Naive thymus-derived CD4-positive, alpha-beta T cell (primary cell): Measurements from ENCODE around the gene UBR3. TPM values are rescaled to one million over a fixed set of nuclear protein-coding genes. Genes with fewer than 3 reads are reported as not detected.
A peak's percentile ranks its signal among the peaks of the same experiment; 100 is the strongest.

Experiments used
- ATAC-seq: fragments of 150-1000 bp; cut with Tn5 transposase; 2 replicates; pipeline ENCODE4 v1.10.0; 2021; ENCODE audit warnings: mild to moderate bottlenecking, moderate library complexity
- CTCF ChIA-PET: fragments of 350-600 bp; sonication (Branson Sonifier 250); formaldehyde crosslinking; loops from one replicate; lab custom pipeline; 2021; ENCODE audit warnings: antibody characterized with exemption; lab: Charles Lee
- POLR2A ChIA-PET: fragments of 350-600 bp; sonication (Branson Sonifier 250); formaldehyde crosslinking; loops from one replicate; lab custom pipeline; 2021; ENCODE audit warnings: antibody characterized with exemption, inconsistent platforms; lab: Charles Lee
- DNase-seq, 9 donors: peaks; one replicate each; pipeline versions ENCODE4 v3.0.0 to v3.0.0-alpha.2; 2020 to 2022; ENCODE audit warnings: mixed read lengths in 1 of 9
- H3K27ac ChIP-seq: one replicate; pipeline ENCODE4 v1.7.0; 2013; ENCODE audit warnings: mild to moderate bottlenecking, low read depth, low read length, moderate library complexity
- H3K27me3 ChIP-seq, 2 donors: one replicate each; pipeline ENCODE4 v1.7.0; 2013; ENCODE audit warnings: low read length in 2 of 2, mild to moderate bottlenecking in 2 of 2, moderate library complexity in 2 of 2; ENCODE audit not compliant: control insufficient read depth in 2 of 2, insufficient read depth in 2 of 2
- H3K36me3 ChIP-seq, 3 experiments: 1 replicate in 2 of 3; 2 replicates in 1 of 3; pipeline ENCODE4 v1.7.0; 2013; ENCODE audit warnings: low read length in 3 of 3, mild to moderate bottlenecking in 3 of 3, moderate library complexity in 1 of 3; ENCODE audit not compliant: insufficient read depth in 3 of 3, control insufficient read depth in 2 of 3
- H3K4me1 ChIP-seq, 2 donors: one replicate each; pipeline ENCODE4 v1.7.0; 2013; ENCODE audit warnings: low read length in 2 of 2, mild to moderate bottlenecking in 2 of 2, moderate library complexity in 1 of 2; ENCODE audit not compliant: control insufficient read depth in 2 of 2, insufficient read depth in 2 of 2
- H3K4me3 ChIP-seq: 2 replicates; pipeline ENCODE4 v1.7.0; 2013; ENCODE audit warnings: mild to moderate bottlenecking, low read length
- H3K9me3 ChIP-seq, 3 experiments: 1 replicate in 2 of 3; 2 replicates in 1 of 3; pipeline ENCODE4 v1.7.0; 2013; ENCODE audit warnings: low read length in 3 of 3; ENCODE audit not compliant: control insufficient read depth in 2 of 3
- H3K27ac Mint-ChIP-seq, 9 donors: one replicate each; pipeline ENCODE4 v1.8.0; 2020 to 2022; ENCODE audit warnings: mixed read lengths in 9 of 9, mild to moderate bottlenecking in 8 of 9, moderate library complexity in 5 of 9, inconsistent platforms in 2 of 9
- H3K27me3 Mint-ChIP-seq, 5 donors: one replicate each; pipeline ENCODE4 v1.8.0; 2021 to 2022; ENCODE audit warnings: mixed read lengths in 5 of 5, mild to moderate bottlenecking in 1 of 5
- H3K36me3 Mint-ChIP-seq, 5 donors: one replicate each; pipeline ENCODE4 v1.8.0; 2020 to 2022; ENCODE audit warnings: mixed read lengths in 5 of 5, mild to moderate bottlenecking in 3 of 5, inconsistent platforms in 1 of 5
- H3K4me1 Mint-ChIP-seq, 7 donors: one replicate each; pipeline ENCODE4 v1.8.0; 2020 to 2022; ENCODE audit warnings: mixed read lengths in 7 of 7, mild to moderate bottlenecking in 3 of 7, inconsistent platforms in 1 of 7
- H3K4me3 Mint-ChIP-seq, 10 donors: one replicate each; pipeline ENCODE4 v1.8.0; 2020 to 2022; ENCODE audit warnings: mild to moderate bottlenecking in 10 of 10, mixed read lengths in 10 of 10, moderate library complexity in 6 of 10, inconsistent platforms in 2 of 10
- H3K9me3 Mint-ChIP-seq, 11 donors: one replicate each; pipeline ENCODE4 v1.8.0; 2020 to 2022; ENCODE audit warnings: mixed read lengths in 11 of 11, mild to moderate bottlenecking in 4 of 11, inconsistent platforms in 1 of 11, moderate library complexity in 1 of 11
- intact Hi-C, 2 donors: fragments of 100-400 bp; cut with micrococcal nuclease; formaldehyde crosslinking; loops; one replicate each; pipeline ENCODE4 v1.15.1; 2023
- polyA plus RNA-seq, 2 donors: library from polyadenylated mRNA; unstranded; fragments of 300-500 nt; fragmentation: Illumina TruSeq; gene quantifications; one replicate each; pipeline ENCODE4 v1.2.3, GENCODE V29; 2021
- total RNA-seq, 6 experiments: library from RNA in 5 of 6; stranded (reverse) in 5 of 6; gene quantifications; 1 replicate in 5 of 6; 2 replicates in 1 of 6; pipeline ENCODE4 v1.2.3 and lab custom pipeline; 2021 to 2026

UBR3 gene
- total and polyA plus RNA-seq, 7 experiments from 2014 or later, result 7.7 to 48.2 (median 39.0) TPM

- peaks cover 0 to 29% (median 9%) of the 10 kb centered on the region in 5 donors for H3K36me3 Mint-ChIP-seq
- no peaks in the 10 kb centered on the region for H3K4me1 ChIP-seq
- H3K27me3 ChIP-seq, result no peaks in the 10 kb centered on the region
- H3K27ac Mint-ChIP-seq, result peak overlapping the region in 1 of 9 donors; percentile 51
- H3K27me3 Mint-ChIP-seq, result no peaks in the 10 kb centered on the region
- DNase-seq (no peak), ATAC-seq (no peak)
- no peak overlapping the region for H3K4me3 Mint-ChIP-seq
- H3K4me3 ChIP-seq, result no peak overlapping the region
- POLR2A ChIA-PET, result no interaction called here
- no peak overlapping the region for H3K27ac ChIP-seq
- intact Hi-C loops, result no loop called here
- peaks cover 0 to 4% (median 0%) of the 10 kb centered on the region in 7 donors for H3K4me1 Mint-ChIP-seq
- H3K36me3 ChIP-seq, result peaks cover 0 to 9% (median 0%) of the 10 kb centered on the region in 3 experiments
- CTCF ChIA-PET, result interaction anchor here (0.6 kb wide), 1 partner anchor 192 kb away, joined by 3 read pairs; no protein-coding TSS in a partner anchor
- H3K9me3 ChIP-seq, result no peaks in the 10 kb centered on the region
- no peaks in the 10 kb centered on the region for H3K9me3 Mint-ChIP-seq
Measured at GRCh38 chr2:170012773-170013172, 185.5 kb downstream of the UBR3 start.

DNA sequence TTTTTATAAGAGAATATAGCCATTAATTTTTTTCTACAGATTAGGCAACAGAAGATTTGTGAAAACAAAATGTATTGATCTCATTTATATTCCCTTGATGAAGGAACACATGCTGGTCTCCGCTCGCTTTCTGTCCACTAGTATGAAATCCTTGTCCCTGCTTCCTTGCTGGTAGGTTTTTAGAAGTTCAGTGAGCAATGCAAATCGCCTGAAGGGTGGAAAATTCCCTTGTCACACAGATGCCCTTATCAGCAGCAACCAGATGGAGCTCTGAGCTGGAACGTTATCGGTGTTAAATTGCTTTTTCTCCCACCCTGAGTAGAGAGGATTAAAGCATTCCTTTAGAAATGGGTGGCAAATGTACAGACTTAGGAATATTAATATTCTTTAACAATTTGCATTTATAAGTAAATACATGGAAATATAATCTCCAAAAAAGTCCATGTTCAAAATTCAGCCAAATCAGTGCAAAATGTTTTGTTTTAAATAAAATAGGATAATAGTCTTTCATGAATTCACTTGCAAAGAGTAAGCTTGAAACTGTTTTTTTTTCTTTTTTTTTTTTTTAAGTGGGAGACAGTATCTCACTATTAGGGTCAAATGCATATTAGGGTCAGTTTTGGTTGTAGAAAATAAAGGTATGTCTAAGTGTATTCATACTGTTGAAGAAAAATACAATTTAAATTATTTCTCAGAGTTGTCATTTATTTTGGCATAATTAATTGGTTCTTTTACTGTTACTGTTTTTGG is 186.7 kb downstream of the UBR3 start:
- Mint-ChIP-seq H3K9me3 (no peaks in the 10 kb centered on the region), H3K4me1 (peaks cover 0 to 4% (median 0%) of the 10 kb centered on the region in 7 donors), H3K4me3 (no peak overlapping the region), H3K27ac (no peak overlapping the region), H3K27me3 (no peaks in the 10 kb centered on the region), H3K36me3 (peaks cover 0 to 33% (median 14%) of the 10 kb centered on the region in 5 donors)
- ChIA-PET POLR2A (no interaction called here), CTCF (no interaction called here)
- no peaks in the 10 kb centered on the region for H3K4me1 ChIP-seq
- ATAC-seq (no peak), DNase-seq (no peak)
- H3K27ac ChIP-seq, result no peak overlapping the region
- intact Hi-C loops, result no loop called here
- H3K36me3 ChIP-seq, result peaks cover 0 to 9% (median 0%) of the 10 kb centered on the region in 3 experiments
- no peaks in the 10 kb centered on the region for H3K9me3 ChIP-seq
- H3K4me3 ChIP-seq, result no peak overlapping the region
- H3K27me3 ChIP-seq, result no peaks in the 10 kb centered on the region

DNA sequence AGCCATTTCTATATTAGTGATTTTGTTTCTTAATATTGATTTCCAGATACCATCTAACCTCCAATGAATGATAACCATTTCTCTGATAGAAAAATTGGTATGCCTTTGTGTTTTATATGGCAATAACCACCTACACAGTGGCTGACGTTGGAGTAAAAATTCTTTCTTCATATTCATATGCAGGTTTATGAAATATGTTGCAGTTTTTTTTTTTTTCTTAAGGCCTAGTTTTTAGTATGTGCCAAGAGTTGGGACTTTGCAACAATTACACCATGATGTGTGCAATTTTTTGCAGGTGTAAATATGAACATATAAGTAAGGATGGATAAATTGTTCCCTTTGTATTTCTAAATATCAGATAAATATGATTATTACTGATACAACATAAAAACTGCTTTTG is 187.5 kb downstream of the UBR3 start:
- Histone ChIP-seq H3K27ac (no peak overlapping the region), H3K4me3 (no peak overlapping the region), H3K9me3 (no peaks in the 10 kb centered on the region), H3K27me3 (no peaks in the 10 kb centered on the region), H3K36me3 (peaks cover 0 to 9% (median 0%) of the 10 kb centered on the region in 3 experiments), H3K4me1 (no peaks in the 10 kb centered on the region)
- H3K9me3 Mint-ChIP-seq, result no peaks in the 10 kb centered on the region
- H3K36me3 Mint-ChIP-seq, result peaks cover 0 to 29% (median 14%) of the 10 kb centered on the region in 5 donors
- CTCF ChIA-PET, result no interaction called here
- intact Hi-C loops, result no loop called here
- no peaks in the 10 kb centered on the region for H3K27me3 Mint-ChIP-seq
- no peak for DNase-seq
- no peaks in the 10 kb centered on the region for H3K4me1 Mint-ChIP-seq
- H3K27ac Mint-ChIP-seq, result no peak overlapping the region
- no peak for ATAC-seq
- POLR2A ChIA-PET, result no interaction called here
- H3K4me3 Mint-ChIP-seq, result no peak overlapping the region

- Mint-ChIP-seq H3K27me3 (no peaks in the 10 kb centered on the region), H3K4me1 (no peaks in the 10 kb centered on the region), H3K4me3 (no peak overlapping the region), H3K36me3 (peaks cover 0 to 43% (median 18%) of the 10 kb centered on the region in 5 donors), H3K9me3 (no peaks in the 10 kb centered on the region), H3K27ac (no peak overlapping the region)
- Histone ChIP-seq H3K36me3 (peaks cover 0 to 3% (median 0%) of the 10 kb centered on the region in 3 experiments), H3K4me3 (no peak overlapping the region), H3K4me1 (no peaks in the 10 kb centered on the region), H3K9me3 (no peaks in the 10 kb centered on the region), H3K27me3 (no peaks in the 10 kb centered on the region), H3K27ac (no peak overlapping the region)
- CTCF ChIA-PET, result no interaction called here
- DNase-seq (no peak), ATAC-seq (no peak)
- intact Hi-C loops, result no loop called here
- POLR2A ChIA-PET, result no interaction called here
Measured at GRCh38 chr2:170017860-170018532, 190.7 kb downstream of the UBR3 start.

GRCh38 chr2:170019060-170019805 is 192.0 kb downstream of the UBR3 start:
- ATAC-seq (no peak), DNase-seq (no peak)
- H3K4me1 ChIP-seq, result no peaks in the 10 kb centered on the region
- H3K27me3 ChIP-seq, result no peaks in the 10 kb centered on the region
- no peak overlapping the region for H3K4me3 ChIP-seq
- intact Hi-C loops, result no loop called here
- ChIA-PET CTCF (no interaction called here), POLR2A (no interaction called here)
- H3K4me1 Mint-ChIP-seq, result no peaks in the 10 kb centered on the region
- no peak overlapping the region for H3K27ac ChIP-seq
- H3K9me3 ChIP-seq, result no peaks in the 10 kb centered on the region
- no peaks in the 10 kb centered on the region for H3K36me3 ChIP-seq
- no peaks in the 10 kb centered on the region for H3K27me3 Mint-ChIP-seq
- H3K4me3 Mint-ChIP-seq, result no peak overlapping the region
- H3K27ac Mint-ChIP-seq, result no peak overlapping the region
- peaks cover 0 to 45% (median 16%) of the 10 kb centered on the region in 5 donors for H3K36me3 Mint-ChIP-seq
- H3K9me3 Mint-ChIP-seq, result no peaks in the 10 kb centered on the region

DNA sequence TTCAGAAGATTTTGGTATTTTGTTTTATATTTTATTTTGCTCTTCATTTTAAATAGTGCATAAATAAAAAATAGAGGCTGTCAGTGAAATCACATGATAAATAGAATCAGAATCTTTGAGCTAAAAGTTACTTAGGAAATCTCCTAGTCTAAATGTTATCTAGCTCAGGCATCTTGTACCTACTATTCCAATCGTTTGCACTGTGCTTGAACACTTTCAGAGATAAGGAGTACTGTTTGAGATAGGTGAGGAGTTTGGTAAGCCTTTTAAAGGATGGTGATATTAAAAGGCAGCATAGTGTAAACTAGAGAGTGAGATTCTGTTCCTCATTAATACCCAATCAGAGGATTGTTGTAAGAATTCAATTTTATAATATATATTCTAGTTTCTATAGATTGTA is 193.5 kb downstream of the UBR3 start:
- intact Hi-C loops, result no loop called here
- no peak for ATAC-seq
- POLR2A ChIA-PET, result no interaction called here

More for the DNA sequence above, 193.5 kb downstream of the UBR3 start:
- Histone ChIP-seq H3K36me3 (no peaks in the 10 kb centered on the region), H3K27ac (no peak overlapping the region), H3K4me1 (no peaks in the 10 kb centered on the region), H3K4me3 (no peak overlapping the region), H3K9me3 (no peaks in the 10 kb centered on the region), H3K27me3 (no peaks in the 10 kb centered on the region)
- no peaks in the 10 kb centered on the region for H3K4me1 Mint-ChIP-seq
- CTCF ChIA-PET, result no interaction called here
- no peak overlapping the region for H3K27ac Mint-ChIP-seq
- no peaks in the 10 kb centered on the region for H3K9me3 Mint-ChIP-seq
- no peak for DNase-seq
- H3K36me3 Mint-ChIP-seq, result peaks cover 0 to 45% (median 16%) of the 10 kb centered on the region in 5 donors
- H3K4me3 Mint-ChIP-seq, result no peak overlapping the region
- H3K27me3 Mint-ChIP-seq, result no peaks in the 10 kb centered on the region
